ENCODE measurements around the gene RBM28.

The RBM28 gene, protein sequence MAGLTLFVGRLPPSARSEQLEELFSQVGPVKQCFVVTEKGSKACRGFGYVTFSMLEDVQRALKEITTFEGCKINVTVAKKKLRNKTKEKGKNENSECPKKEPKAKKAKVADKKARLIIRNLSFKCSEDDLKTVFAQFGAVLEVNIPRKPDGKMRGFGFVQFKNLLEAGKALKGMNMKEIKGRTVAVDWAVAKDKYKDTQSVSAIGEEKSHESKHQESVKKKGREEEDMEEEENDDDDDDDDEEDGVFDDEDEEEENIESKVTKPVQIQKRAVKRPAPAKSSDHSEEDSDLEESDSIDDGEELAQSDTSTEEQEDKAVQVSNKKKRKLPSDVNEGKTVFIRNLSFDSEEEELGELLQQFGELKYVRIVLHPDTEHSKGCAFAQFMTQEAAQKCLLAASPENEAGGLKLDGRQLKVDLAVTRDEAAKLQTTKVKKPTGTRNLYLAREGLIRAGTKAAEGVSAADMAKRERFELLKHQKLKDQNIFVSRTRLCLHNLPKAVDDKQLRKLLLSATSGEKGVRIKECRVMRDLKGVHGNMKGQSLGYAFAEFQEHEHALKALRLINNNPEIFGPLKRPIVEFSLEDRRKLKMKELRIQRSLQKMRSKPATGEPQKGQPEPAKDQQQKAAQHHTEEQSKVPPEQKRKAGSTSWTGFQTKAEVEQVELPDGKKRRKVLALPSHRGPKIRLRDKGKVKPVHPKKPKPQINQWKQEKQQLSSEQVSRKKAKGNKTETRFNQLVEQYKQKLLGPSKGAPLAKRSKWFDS

DNA sequence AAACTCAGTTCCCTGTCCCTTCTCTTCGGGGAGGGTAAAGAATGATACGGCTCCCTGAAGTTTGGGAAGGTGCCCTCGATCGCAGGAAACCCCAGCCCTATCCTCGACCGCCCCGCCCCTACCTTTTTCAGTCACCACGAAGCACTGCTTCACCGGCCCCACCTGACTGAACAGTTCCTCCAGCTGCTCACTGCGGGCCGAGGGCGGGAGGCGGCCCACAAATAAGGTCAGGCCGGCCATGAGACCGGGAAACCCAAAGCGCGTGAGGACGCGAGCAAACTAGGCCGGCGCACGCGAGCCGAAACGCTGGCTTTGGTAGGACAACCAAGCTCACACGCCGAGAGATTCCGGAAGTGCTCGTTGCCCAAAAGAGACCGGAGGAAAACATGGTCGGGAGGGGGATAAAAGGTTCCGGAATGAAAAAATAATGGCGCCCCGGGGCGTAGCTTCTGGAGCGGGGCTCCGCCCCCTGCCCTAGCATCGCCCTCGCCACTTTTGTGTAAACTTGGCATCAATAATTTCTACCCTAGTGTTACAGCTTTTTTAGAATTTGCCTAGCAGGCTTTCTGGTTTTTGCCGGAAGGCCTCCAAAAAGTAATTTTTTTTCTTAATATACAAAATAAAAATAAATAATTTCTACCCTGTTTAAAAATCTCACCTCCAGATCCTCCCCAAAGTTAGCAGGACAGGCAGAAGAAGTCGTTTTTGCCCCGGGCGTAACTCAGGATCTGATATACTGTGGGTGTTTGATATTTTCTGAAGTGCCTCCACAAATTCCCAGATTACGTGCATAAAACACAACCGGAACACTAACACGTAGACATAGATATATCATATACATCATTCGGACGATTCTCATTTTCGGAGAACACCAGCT lies at the start of gene RBM28:
TSS of gene RBM28 (minus strand) at position 355 of the 877 bp plus-strand sequence. CDS start at position 240, 115 bp downstream.
- Mint-ChIP-seq H3K4me3 (peak within 1 kb of the TSS; percentile 93), H3K4me1 (peaks cover 17% of the 10 kb centered on the region), H3K27me3 (peaks cover 6% of the 10 kb centered on the region), H3K36me3 (peaks cover 7% of the 10 kb centered on the region), H3K9me3 (no peaks in the 10 kb centered on the region), H3K27ac (peak within 1 kb of the TSS; percentile 92)
- ATAC-seq: peak; percentile 96

DNA sequence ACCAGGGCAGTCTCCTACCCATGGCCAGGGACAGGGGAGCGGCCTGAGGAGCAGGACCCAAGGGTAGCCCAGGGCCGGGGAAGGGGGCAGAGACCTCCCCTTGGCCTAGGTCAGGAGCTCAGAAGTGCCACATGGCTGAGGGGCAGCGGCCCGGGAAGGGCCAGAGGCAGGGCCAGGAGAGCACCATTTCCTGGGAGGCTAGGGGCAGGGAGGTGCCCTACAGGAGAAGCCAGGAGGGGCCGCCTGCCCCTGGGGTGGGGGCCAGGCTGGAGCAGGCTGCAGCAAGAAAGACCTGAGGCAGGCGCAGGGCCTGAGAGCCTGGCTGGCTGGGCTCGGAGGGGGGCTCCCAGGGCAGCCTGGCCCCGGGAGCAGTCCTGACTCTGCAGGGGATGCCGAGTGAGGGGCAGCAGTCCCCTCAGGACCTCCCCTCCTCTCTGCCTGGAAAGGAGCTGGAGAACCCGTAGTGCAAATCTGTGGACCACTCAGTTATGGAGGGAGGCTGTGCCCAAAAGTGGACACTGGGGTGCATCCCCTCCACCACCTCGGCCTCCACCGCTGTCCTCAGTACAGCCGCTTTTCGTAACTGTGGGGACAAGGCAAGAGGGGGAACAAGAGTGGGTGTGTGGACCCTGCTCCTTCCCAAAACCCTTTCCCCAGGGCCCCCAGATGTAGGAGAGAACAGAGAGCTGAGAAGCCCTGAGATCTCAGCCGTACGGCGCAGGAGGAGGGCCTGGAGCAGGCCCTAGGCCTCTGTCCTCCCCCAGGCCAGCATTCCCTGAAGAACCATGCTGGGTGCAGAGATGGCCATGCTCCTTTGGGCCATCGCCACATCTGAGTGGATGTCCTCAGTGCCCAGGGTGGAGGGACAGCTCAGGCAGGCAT lies 49.0 kb upstream of the RBM28 start:
- Mint-ChIP-seq H3K9me3 (no peaks in the 10 kb centered on the region), H3K4me1 (peaks cover 5% of the 10 kb centered on the region), H3K36me3 (peaks cover 18% of the 10 kb centered on the region), H3K27ac (no peak overlapping the region), H3K27me3 (no peaks in the 10 kb centered on the region), H3K4me3 (no peak overlapping the region)
- no peak for ATAC-seq

DNA sequence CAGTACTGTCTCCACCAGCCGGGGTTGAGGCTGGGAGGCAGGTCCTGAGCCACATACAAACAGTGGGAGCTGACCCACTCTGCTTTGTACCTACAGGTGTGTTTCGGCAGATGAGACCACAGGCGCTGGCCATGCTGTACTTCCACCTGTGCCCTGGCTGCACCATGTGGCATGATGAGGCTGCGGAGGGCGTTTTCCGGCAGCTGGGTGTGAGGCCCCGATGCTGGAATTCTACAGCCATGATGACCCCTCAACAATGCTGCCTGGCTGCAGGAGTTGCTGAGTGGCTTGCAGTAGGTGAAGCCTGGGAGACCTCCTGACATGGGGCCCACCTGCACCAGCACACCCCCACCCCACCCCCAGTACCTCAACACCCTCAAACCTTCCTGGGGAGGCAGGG lies 48.1 kb upstream of the RBM28 start:
- peaks cover 9% of the 10 kb centered on the region for H3K36me3 Mint-ChIP-seq
- H3K9me3 Mint-ChIP-seq: no peaks in the 10 kb centered on the region
- no peaks in the 10 kb centered on the region for H3K27me3 Mint-ChIP-seq
- ATAC-seq: no peak
- H3K27ac Mint-ChIP-seq: no peak overlapping the region
- H3K4me3 Mint-ChIP-seq: no peak overlapping the region
- peaks cover 9% of the 10 kb centered on the region for H3K4me1 Mint-ChIP-seq

DNA sequence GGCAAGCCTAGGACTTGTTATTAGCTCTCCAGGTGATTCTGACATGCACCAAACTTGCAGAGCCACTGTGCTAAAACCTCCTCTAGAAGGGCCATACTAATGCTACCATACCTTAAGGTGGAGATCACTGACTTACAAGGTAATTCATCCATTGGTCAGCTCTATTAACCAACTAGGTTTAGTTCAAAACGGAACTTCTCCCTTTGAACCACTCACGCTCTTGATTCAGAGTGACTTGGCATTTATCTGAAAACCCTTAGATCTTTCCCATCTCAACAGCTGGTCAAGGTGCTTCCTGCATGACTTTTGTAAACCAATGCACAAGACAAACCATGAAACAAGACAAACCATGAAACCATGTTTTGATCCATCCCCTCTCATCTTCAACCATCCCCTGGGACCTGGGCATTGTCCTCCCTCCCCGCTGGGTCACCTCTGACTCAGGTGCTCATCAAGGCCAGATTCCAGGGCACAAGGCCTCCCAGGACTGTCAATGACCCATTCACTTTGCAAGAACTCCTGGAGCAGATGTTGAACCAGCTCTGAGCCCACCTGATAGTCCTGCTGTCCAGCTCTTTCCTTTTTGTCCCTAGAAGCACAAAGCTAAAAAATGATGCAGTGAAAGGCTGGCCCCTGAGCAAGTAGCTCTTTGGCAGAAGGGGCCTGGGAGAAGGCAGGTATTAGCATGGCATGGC lies 47.3 kb upstream of the RBM28 start:
- Mint-ChIP-seq H3K4me1 (peaks cover 9% of the 10 kb centered on the region), H3K27ac (no peak overlapping the region), H3K9me3 (no peaks in the 10 kb centered on the region), H3K27me3 (no peaks in the 10 kb centered on the region), H3K4me3 (no peak overlapping the region), H3K36me3 (peaks cover 1% of the 10 kb centered on the region)
- ATAC-seq: no peak

DNA sequence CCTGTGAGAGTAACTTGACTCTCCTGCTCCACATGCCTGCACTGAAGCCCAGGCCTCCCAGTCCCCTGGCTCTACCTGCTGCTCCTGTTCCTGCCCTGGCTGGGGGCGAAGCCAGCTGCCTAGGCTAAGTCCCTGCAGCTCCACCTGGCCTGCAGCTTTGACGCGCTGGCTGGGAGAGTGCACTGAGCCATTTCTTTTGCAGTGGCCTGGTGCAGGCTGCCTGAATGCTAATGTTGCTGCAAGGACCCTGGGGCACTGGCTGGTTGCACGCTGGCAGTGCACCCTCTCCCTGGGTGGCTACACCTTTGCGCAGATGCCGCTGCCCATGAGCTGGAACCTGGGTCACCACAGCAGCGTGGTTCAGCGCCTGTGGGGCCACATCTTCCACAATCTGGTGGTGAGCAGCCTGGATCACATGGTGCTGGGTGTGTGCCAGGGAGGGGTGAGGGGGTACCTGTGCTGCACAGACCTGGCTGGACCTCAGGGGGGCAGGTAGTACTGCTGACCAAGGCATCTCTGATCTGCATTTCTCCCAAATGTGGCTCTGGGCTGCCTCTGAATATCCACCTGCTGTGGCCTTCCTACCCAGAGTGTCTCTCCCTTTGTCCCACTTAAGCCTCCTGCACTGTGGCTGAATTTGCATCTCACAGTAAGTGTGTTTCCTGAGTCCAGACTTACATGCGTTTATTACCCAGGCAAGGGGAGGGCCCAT lies 46.1 kb upstream of the RBM28 start:
- Mint-ChIP-seq H3K36me3 (no peaks in the 10 kb centered on the region), H3K9me3 (no peaks in the 10 kb centered on the region), H3K4me3 (no peak overlapping the region), H3K4me1 (peaks cover 9% of the 10 kb centered on the region), H3K27ac (no peak overlapping the region), H3K27me3 (no peaks in the 10 kb centered on the region)
- no peak for ATAC-seq

DNA sequence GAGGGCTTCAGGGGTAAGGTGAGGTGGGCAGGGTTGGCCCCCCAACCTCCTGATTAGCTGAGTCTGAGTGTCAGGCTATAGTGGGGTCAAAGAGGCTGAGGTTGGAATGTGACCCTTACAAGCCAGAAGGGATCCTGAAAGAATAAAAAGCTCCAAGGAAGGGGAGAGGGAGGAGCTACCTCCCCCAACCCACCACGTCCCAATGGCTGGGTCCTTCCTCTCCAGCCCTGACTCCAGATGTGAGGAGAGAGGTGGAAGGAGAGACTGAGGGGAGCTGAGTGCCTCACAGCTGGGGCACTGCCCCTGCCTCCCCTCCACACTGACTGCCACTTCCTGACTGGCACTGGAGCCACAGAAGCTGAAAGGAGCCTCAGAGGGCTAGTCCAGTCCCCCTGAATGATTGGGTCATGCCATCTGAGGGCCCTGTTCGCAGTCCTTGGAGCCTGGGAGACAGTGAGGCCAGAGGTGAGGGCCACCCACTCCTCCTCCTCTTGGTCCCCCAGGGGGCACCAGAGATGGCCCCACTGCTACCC lies 45.4 kb upstream of the RBM28 start:
- H3K4me1 Mint-ChIP-seq: peaks cover 9% of the 10 kb centered on the region
- no peak overlapping the region for H3K4me3 Mint-ChIP-seq
- no peaks in the 10 kb centered on the region for H3K36me3 Mint-ChIP-seq
- no peak for ATAC-seq
- no peak overlapping the region for H3K27ac Mint-ChIP-seq
- no peaks in the 10 kb centered on the region for H3K27me3 Mint-ChIP-seq
- H3K9me3 Mint-ChIP-seq: no peaks in the 10 kb centered on the region

DNA sequence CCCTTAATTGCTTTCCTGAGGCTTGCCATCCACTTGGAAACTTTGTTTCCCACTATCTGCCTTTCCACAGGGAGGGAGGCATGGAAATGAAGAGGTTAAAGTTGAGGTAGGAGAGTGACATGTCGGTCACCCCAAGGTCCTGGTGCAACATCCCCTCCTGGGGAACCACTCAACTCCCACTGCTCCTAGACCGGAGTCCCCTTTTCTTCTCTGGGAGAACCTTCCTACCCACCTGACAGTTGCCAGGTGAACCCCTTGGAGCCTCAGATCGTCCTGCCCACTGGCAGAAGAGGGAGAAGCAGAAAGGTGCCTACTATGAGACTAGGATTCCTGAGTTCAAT lies 44.4 kb upstream of the RBM28 start:
- H3K9me3 Mint-ChIP-seq: no peaks in the 10 kb centered on the region
- no peak overlapping the region for H3K27ac Mint-ChIP-seq
- peaks cover 9% of the 10 kb centered on the region for H3K4me1 Mint-ChIP-seq
- H3K4me3 Mint-ChIP-seq: no peak overlapping the region
- no peaks in the 10 kb centered on the region for H3K36me3 Mint-ChIP-seq
- ATAC-seq: no peak
- H3K27me3 Mint-ChIP-seq: no peaks in the 10 kb centered on the region

DNA sequence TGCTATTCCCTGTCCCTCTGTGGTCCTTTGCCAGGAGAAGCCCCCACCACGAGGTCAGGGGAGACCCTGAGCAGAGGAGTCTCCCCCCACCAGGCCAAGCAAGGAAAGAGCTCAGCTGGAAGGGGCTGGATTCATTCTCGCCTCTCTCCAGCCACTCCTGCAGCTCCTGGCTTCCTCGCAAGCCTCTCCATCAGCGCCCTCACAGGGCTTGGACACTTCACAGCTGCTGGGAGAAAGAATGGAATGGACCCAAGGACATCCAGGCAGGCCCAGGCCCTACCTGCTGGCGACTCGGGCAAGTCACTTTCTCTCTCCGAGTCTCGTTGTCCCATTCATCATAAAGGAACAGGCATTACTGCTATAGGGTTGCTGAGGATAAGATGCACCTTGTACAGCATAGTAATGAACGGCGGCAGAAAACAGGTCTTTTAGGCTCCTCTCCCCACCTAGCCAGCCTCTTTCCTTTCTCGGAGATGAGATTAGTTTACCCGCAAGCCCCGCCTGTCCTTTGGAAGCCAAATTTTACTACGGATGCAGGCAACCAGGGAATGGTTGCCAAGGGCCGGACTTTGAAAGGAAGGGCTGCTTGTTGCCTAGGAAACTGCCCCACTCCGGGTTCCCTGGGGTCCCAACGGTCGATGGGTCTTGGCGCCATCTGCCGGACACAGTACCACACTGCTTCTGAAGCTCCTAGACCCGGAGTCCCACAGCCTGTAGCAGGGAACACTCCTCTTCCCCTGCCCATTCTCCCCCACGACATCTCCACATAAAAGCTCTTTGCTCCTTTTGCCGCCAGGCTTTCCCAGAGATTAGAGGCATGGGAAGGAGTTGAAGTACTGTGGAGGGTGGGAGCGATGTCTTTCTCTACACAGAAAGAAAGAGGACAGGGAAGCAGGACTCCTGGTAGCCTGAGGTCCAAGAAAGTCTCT lies 43.8 kb upstream of the RBM28 start:
- Mint-ChIP-seq H3K4me3 (no peak overlapping the region), H3K9me3 (no peaks in the 10 kb centered on the region), H3K4me1 (peaks cover 9% of the 10 kb centered on the region), H3K36me3 (no peaks in the 10 kb centered on the region), H3K27ac (no peak overlapping the region), H3K27me3 (no peaks in the 10 kb centered on the region)
- peak; percentile 66 for ATAC-seq

DNA sequence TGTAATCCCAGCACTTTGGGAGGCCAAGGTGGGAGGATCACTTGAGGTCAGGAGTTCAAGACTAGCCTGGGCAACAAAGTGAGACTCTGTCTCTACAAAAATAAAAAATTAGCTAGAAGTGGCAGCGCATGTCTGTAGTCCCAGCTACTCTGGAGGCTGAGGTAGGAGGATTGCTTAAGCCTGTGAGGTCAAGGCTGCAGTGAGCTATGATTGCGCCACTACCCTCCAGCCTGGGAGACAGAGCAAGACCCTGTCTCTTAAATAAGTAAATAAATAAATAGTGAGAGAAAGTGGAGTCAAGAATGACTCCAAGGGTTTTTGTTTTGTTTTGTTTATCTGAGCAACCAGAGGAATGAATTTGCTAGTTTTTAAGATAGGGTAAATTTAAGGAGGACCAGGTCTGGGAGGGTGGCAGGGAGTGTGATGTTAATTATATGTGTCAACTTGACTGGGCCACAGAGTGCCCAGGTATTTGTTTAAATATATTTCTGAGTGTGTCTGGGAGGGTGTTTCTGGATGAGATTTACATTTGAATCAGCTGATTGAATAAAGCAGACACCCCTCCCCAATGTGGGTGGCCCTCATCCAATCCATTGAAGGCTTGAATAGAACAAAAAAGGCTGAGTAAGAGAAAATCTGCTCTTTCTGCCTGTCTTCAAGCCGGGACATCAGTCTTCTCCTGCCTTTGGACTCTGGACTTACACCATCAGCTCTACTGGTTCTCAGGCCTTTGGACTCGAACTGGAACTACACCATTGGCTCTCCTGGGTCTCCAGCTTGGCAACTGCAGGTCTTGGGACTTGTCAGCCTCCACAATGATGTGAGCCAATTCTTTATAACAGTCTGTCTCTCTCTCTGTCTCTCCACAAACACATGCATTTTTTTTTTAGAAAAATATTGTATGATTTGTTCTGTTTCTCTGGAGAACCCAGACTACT lies 42.5 kb upstream of the RBM28 start:
- H3K27ac Mint-ChIP-seq: no peak overlapping the region
- H3K4me3 Mint-ChIP-seq: no peak overlapping the region

DNA sequence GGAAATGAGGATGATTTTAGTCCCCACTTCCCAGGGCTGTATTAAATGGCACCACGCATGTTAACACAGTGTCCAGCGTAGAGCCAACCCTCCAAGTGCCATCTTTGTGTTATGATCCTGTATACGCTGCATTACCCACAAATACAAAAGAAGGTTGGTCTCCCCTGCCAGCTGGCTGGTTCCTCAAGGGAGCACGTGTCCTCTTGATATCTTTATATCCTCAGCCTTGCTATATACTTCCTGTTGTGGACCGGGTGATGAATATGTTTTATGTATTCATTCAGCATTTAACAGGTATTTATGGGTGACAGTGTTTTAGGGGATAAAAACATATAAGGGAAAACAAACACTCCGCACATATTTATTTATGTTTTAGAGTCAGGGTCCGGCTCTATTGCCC lies 41.0 kb upstream of the RBM28 start:
- H3K4me3 Mint-ChIP-seq: no peak overlapping the region
- no peaks in the 10 kb centered on the region for H3K27me3 Mint-ChIP-seq
- no peaks in the 10 kb centered on the region for H3K36me3 Mint-ChIP-seq
- peaks cover 9% of the 10 kb centered on the region for H3K4me1 Mint-ChIP-seq
- H3K27ac Mint-ChIP-seq: no peak overlapping the region
- no peak for ATAC-seq
- H3K9me3 Mint-ChIP-seq: no peaks in the 10 kb centered on the region

More for the DNA sequence above, 42.5 kb upstream of the RBM28 start:
- Mint-ChIP-seq H3K27me3 (no peaks in the 10 kb centered on the region), H3K9me3 (no peaks in the 10 kb centered on the region), H3K4me1 (peaks cover 9% of the 10 kb centered on the region), H3K36me3 (no peaks in the 10 kb centered on the region)
- no peak for ATAC-seq

DNA sequence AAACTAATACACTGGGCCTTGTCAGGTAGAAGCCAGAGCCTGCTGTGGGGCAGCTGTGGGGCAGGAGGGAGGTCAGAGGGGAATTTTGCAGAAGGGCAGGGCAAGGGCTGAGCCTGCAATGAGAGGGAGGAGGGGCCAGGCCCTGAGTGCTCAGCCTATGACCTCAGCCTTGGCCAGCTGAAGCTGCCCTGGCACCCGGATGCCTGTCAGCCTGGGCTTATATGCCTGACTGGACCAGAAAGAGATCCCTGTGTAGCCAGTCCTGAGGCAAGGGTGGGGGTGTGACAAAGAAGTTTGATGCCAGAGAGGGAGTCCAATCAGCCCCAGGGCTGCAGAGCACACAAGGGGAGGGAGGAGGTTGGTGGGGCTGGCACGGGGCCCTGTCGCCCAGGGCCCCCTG lies 40.1 kb upstream of the RBM28 start:
- Mint-ChIP-seq H3K27me3 (no peaks in the 10 kb centered on the region), H3K36me3 (no peaks in the 10 kb centered on the region), H3K4me1 (peaks cover 9% of the 10 kb centered on the region), H3K4me3 (no peak overlapping the region), H3K9me3 (no peaks in the 10 kb centered on the region), H3K27ac (no peak overlapping the region)
- peak; percentile 5 for ATAC-seq
